ENCODE results near the gene CRACDL.

DNA sequence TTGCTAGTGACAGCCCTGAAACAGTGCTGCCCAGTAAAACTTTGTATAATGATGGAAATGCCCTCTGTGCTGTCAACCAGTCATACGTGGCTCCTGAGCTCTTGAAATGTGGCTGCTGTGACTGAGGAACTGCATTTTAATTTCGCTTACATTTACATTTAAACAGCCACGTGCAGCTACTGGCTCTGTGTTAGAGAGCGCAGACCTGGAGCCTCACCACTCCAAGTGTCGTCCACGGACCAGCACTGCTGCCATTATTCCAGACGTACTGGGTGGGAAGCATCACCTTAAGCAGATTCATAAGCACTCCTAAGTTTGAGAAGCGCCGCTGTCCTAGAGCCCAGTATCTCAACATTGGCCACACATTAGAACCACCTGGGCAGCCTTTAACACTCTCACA, 128.1 kb downstream of the CRACDL start:
- no peak for TF ChIP-seq TCF7 (IDR thresholded peaks at IDR 0.05; ENCODE audit: low read depth)
- no peak for TF ChIP-seq JUN (CRISPR knock-in tag; IDR thresholded peaks at IDR 0.05)
- no peak for TF ChIP-seq U2AF2 (IDR thresholded peaks at IDR 0.05; ENCODE audit: low read depth, low read length)
- TF ChIP-seq PTBP1 (IDR thresholded peaks at IDR 0.05; ENCODE audit: low read depth, low read length, poor library complexity, severe bottlenecking), result no peak
